K562 (cell line): ENCODE measurements around the gene MAML3. TPM values are rescaled to one million over a fixed set of nuclear protein-coding genes. Genes with fewer than 3 reads are reported as not detected.

ENCODE experiments used
- ATAC-seq: fragments of 200-7000 bp; cut with Tn5 transposase; 3 replicates; pipeline ENCODE4 v1.9.1; 2020; ENCODE audit warnings: moderate library complexity
- BruUV-seq: library from RNA; stranded (reverse); fragments of 400-500 nt; replicated peaks from 2 replicates; lab custom pipeline; 2021; lab: Mats Ljungman, UMichigan
- CTCF ChIA-PET: fragments of 300-600 bp; formaldehyde crosslinking; extraction: SDS; loops from one replicate; lab custom pipeline; 2021; ENCODE audit warnings: low intra/inter-chr PET ratio; lab: Yijun Ruan, JAX
- POLR2A ChIA-PET: fragments of 300-600, 350-650 bp; sonication (Branson Sonifier 250); formaldehyde crosslinking; extraction: SDS; loops from one replicate; lab custom pipeline; 2021; ENCODE audit warnings: antibody characterized with exemption, inconsistent platforms; lab: Yijun Ruan, JAX
- DNase-seq, 4 experiments: peaks; one replicate each; pipeline versions ENCODE4 v3.0.0 to v3.0.0-alpha.2; 2011 to 2018; ENCODE audit warnings: low spot score in 3 of 4, mixed read lengths in 3 of 4; ENCODE audit errors: extremely low read depth in 1 of 4
- FAIRE-seq: peaks from 2 replicates; lab custom pipeline; 2011; peaks lifted over from hg19 to GRCh38; lab: Jason Lieb, UNC
- H2AFZ ChIP-seq: 2 replicates; pipeline ENCODE4 v1.6.0; 2011; ENCODE audit warnings: low read depth, low read length, control low read depth, inconsistent platforms
- H3K27ac ChIP-seq: fragments of 200-600 bp; 3 replicates; pipeline ENCODE4 v1.8.0; 2011; ENCODE audit warnings: low read depth, mild to moderate bottlenecking, control low read depth, inconsistent platforms, low read length, moderate library complexity, mixed read lengths; ENCODE audit errors: extremely low read depth
- H3K27me3 ChIP-seq, 2 experiments: fragments of 300-600 bp in 1 of 2; 2 replicates in 1 of 2; 3 replicates in 1 of 2; pipeline versions ENCODE4 v1.6.0 to v1.8.0; 2011; ENCODE audit warnings: inconsistent platforms in 2 of 2, low read length in 2 of 2, mild to moderate bottlenecking in 1 of 2, mixed read lengths in 1 of 2, moderate library complexity in 1 of 2; ENCODE audit not compliant: control insufficient read depth in 2 of 2, insufficient read depth in 2 of 2
- H3K36me3 ChIP-seq: fragments of 300-600 bp; 3 replicates; pipeline ENCODE4 v1.8.0; 2011; ENCODE audit warnings: mild to moderate bottlenecking, low read length, inconsistent platforms; ENCODE audit not compliant: control insufficient read depth, insufficient read depth
- H3K4me1 ChIP-seq, 2 experiments: fragments of 200-600 bp in 1 of 2; replicated peaks in 1 of 2; 2 replicates in 1 of 2; 3 replicates in 1 of 2; pipeline versions ENCODE4 v1.5.1 to v1.8.0; 2011; ENCODE audit warnings: inconsistent platforms in 2 of 2, low read length in 2 of 2, mild to moderate bottlenecking in 1 of 2, mixed read lengths in 1 of 2, moderate library complexity in 1 of 2; ENCODE audit not compliant: control insufficient read depth in 2 of 2, insufficient read depth in 2 of 2
- H3K4me2 ChIP-seq: 2 replicates; pipeline ENCODE4 v1.6.1; 2011; ENCODE audit warnings: low read length, control low read depth, inconsistent platforms, mixed read lengths; ENCODE audit not compliant: insufficient read depth
- H3K4me3 ChIP-seq: fragments of 200-600 bp; sonication (generic), shearing (Covaris generic); 2 replicates; pipeline ENCODE4 v1.5.1; 2016; ENCODE audit warnings: control low read depth, inconsistent platforms
- H3K79me2 ChIP-seq: fragments of 200-600 bp; 3 replicates; pipeline ENCODE4 v1.8.0; 2011; ENCODE audit warnings: low read length, inconsistent platforms; ENCODE audit not compliant: control insufficient read depth, insufficient read depth
- H3K9ac ChIP-seq, 2 experiments: 2 replicates each; pipeline versions ENCODE4 v1.6.0 to v1.6.1; 2011; ENCODE audit warnings: low read depth in 2 of 2, low read length in 2 of 2, control low read depth in 1 of 2, inconsistent platforms in 1 of 2, mild to moderate bottlenecking in 1 of 2, mixed read lengths in 1 of 2; ENCODE audit not compliant: insufficient read depth in 1 of 2
- H3K9me1 ChIP-seq: one replicate; pipeline ENCODE4 v1.6.0; 2011; ENCODE audit warnings: inconsistent platforms, mild to moderate bottlenecking, low read length, moderate library complexity; ENCODE audit not compliant: control insufficient read depth, insufficient read depth
- H3K9me3 ChIP-seq: replicated peaks from 2 replicates; pipeline ENCODE4 v1.5.1; 2011; ENCODE audit warnings: low read depth, low read length, inconsistent platforms; ENCODE audit not compliant: control insufficient read depth, insufficient read depth
- H4K20me1 ChIP-seq: replicated peaks from 2 replicates; pipeline ENCODE4 v1.6.1; 2011; ENCODE audit warnings: low read length, inconsistent platforms, mixed read lengths; ENCODE audit not compliant: control insufficient read depth, insufficient read depth
- ARID1B ChIP-seq: fragments of 450-650 bp; IDR thresholded peaks from 2 replicates; pipeline ENCODE4 v1.6.1; 2016; ENCODE audit warnings: antibody characterized with exemption, mild to moderate bottlenecking, inconsistent platforms
- BRCA1 ChIP-seq, 2 experiments: fragments of 450-650 bp in 1 of 2; sonication (generic) in 1 of 2; formaldehyde crosslinking in 1 of 2; IDR thresholded peaks; 2 replicates each; pipeline versions ENCODE4 v1.5.0 to v1.6.1; 2017 to 2020; ENCODE audit warnings: mild to moderate bottlenecking in 1 of 2, missing genetic modification reagents in 1 of 2
- FOXA3 ChIP-seq, 2 experiments: fragments of 450-650 bp in 1 of 2; sonication (generic) in 1 of 2; formaldehyde crosslinking; IDR thresholded peaks in 1 of 2; conservative IDR thresholded peaks in 1 of 2; 2 replicates each; pipeline versions ENCODE4 v1.4.0 to v1.8.0; 2020 to 2022; ENCODE audit warnings: mild to moderate bottlenecking in 2 of 2, missing genetic modification reagents in 1 of 2
- HCFC1 ChIP-seq: IDR thresholded peaks from 2 replicates; pipeline ENCODE4 v1.6.1; 2012; ENCODE audit warnings: low read depth, low read length, improper control_type of control experiment
- ILK ChIP-seq: fragments of 450-650 bp; IDR thresholded peaks from 2 replicates; pipeline ENCODE4 v1.6.1; 2016; ENCODE audit warnings: missing genetic modification characterization, low read depth, mild to moderate bottlenecking, missing compliant biosample characterization, moderate library complexity, borderline replicate concordance
- MCM5 ChIP-seq: fragments of 450-650 bp; IDR thresholded peaks from 2 replicates; pipeline ENCODE4 v1.6.1; 2016; ENCODE audit warnings: low read depth
- NFRKB ChIP-seq: fragments of 450-650 bp; IDR thresholded peaks from 2 replicates; pipeline ENCODE4 v1.6.1; 2016; ENCODE audit warnings: low read depth
- NONO ChIP-seq, 2 experiments: fragments of 200-400 bp in 1 of 2; fragments of 450-650 bp in 1 of 2; formaldehyde crosslinking in 1 of 2; IDR thresholded peaks; 2 replicates each; pipeline ENCODE4 v1.6.1; 2017; ENCODE audit warnings: low read depth in 2 of 2, mild to moderate bottlenecking in 2 of 2, moderate library complexity in 2 of 2, low read length in 1 of 2
- RBM17 ChIP-seq: fragments of 200-400 bp; formaldehyde crosslinking; IDR thresholded peaks from 2 replicates; pipeline ENCODE4 v1.6.1; 2017; ENCODE audit warnings: low read depth, mild to moderate bottlenecking, low read length, borderline replicate concordance
- RHOXF2B ChIP-seq: fragments of 250-450 bp; sonication (Bioruptor Pico); conservative IDR thresholded peaks from 2 replicates; pipeline ENCODE4 v1.5.1; 2021
- XRCC5 ChIP-seq: fragments of 200-400 bp; formaldehyde crosslinking; IDR thresholded peaks from 2 replicates; pipeline ENCODE4 v1.6.1; 2017; ENCODE audit warnings: low read depth, mild to moderate bottlenecking, low read length
- ZNF512 ChIP-seq: IDR thresholded peaks from 2 replicates; pipeline ENCODE4 v1.6.1; 2016; ENCODE audit warnings: missing genetic modification characterization, missing compliant biosample characterization
- ZNF707 ChIP-seq: fragments of 250-450 bp; sonication (Bioruptor Pico); conservative IDR thresholded peaks from 2 replicates; pipeline ENCODE4 v1.8.0; 2022; ENCODE audit warnings: inconsistent platforms, mild to moderate bottlenecking, moderate library complexity
- ZNF778 ChIP-seq: fragments of 450-650 bp; formaldehyde crosslinking; IDR thresholded peaks from 2 replicates; pipeline ENCODE4 v1.4.0; 2020; ENCODE audit warnings: mild to moderate bottlenecking, moderate library complexity
- WGBS: fragments of 100-300 bp; shearing (Covaris generic); methylation state at CpG from one replicate; pipeline ENCODE4 v1.1.6; 2016; ENCODE audit warnings: low coverage, mixed read lengths; ENCODE audit not compliant: insufficient coverage; ENCODE audit errors: missing lambda C conversion rate; 5-methylcytosine and 5-hydroxymethylcytosine counted together
- in situ Hi-C: fragments of 300-500 bp; cut with MboI; formaldehyde crosslinking; loops from 4 replicates; pipeline ENCODE4 v1.15.0; 2018; ENCODE audit warnings: inconsistent platforms, mixed read lengths
- intact Hi-C: fragments of 100-400 bp; cut with micrococcal nuclease; formaldehyde crosslinking; loops from 2 replicates; pipeline ENCODE4 v1.14.2; 2022
- polyA plus RNA-seq, 8 experiments: library from polyadenylated mRNA; depleted of rRNA in 4 of 8; stranded (reverse) in 5 of 8; unstranded in 3 of 8; fragments of >200 nt; fragmentation: Nextera tagmentation in 2 of 8; fragmentation: Illumina TruSeq in 1 of 8; extraction: Ambion mirVana in 2 of 8; extraction: Trizol in 1 of 8; gene quantifications; 2 replicates each; pipeline versions ENCODE4 v1.2.1 to v1.2.3, GENCODE V29; 2011 to 2014; ENCODE audit warnings: inconsistent platforms in 1 of 8, missing spikeins in 1 of 8
- total RNA-seq, 7 experiments: library from RNA; depleted of rRNA in 6 of 7; stranded (reverse); fragments of >200 nt in 6 of 7; fragmentation: Illumina TruSeq in 2 of 7; extraction: Trizol in 2 of 7; gene quantifications; 2 replicates each; pipeline versions ENCODE4 v1.2.1 to v1.2.3, GENCODE V29; 2011 to 2021; ENCODE audit warnings: low replicate concordance in 1 of 7

MAML3 gene
- total and polyA plus RNA-seq, 9 of the 15 experiments (the other 6 are each of a cell fraction or from before 2014, with no cell fraction given), result 0.01 to 0.55 (median 0.25) TPM

- no peak overlapping the region for H3K4me2 ChIP-seq
- BruUV-seq, result no TSS peak
- no peak overlapping the region for H3K27ac ChIP-seq
- no peak overlapping the region for H3K9ac ChIP-seq
- peaks cover 16 to 24% of the 10 kb centered on the region in 2 experiments for H3K27me3 ChIP-seq
- H2AFZ ChIP-seq, result no peak overlapping the region
- no peaks in the 10 kb centered on the region for H3K79me2 ChIP-seq
- ChIA-PET CTCF (no interaction called here), POLR2A (no interaction called here)
- intact Hi-C loops, result no loop called here
- DNase-seq (no peak), ATAC-seq (no peak), FAIRE-seq (no peak)
- TF ChIP-seq XRCC5 (no peak), NFRKB (no peak), FOXA3 (CRISPR knock-in tag; conservative IDR thresholded peaks at IDR 0.05 in 1 of 2, IDR thresholded peaks at IDR 0.05 in 1 of 2) (no peak)
- no peak overlapping the region for H3K4me3 ChIP-seq
- no peaks in the 10 kb centered on the region for H3K36me3 ChIP-seq
- no peaks in the 10 kb centered on the region for H4K20me1 ChIP-seq
- H3K9me1 ChIP-seq, result no peaks in the 10 kb centered on the region
- no peaks in the 10 kb centered on the region for H3K9me3 ChIP-seq
- in situ Hi-C loops, result no loop called here
- H3K4me1 ChIP-seq, result no peaks in the 10 kb centered on the region
These were observed 386.4 kb downstream of the MAML3 start for GRCh38 chr4:139767585-139767984.

GRCh38 chr4:139767168-139767567 lies 386.8 kb downstream of the MAML3 start:
- no peak overlapping the region for H3K9ac ChIP-seq
- WGBS, result 10% methylated on average over 6 of the region's 6 CpGs
- ATAC-seq (no peak), FAIRE-seq (no peak), DNase-seq (no peak)
- no peaks in the 10 kb centered on the region for H3K4me1 ChIP-seq
- BruUV-seq, result no TSS peak
- no peaks in the 10 kb centered on the region for H4K20me1 ChIP-seq
- H3K36me3 ChIP-seq, result no peaks in the 10 kb centered on the region
- in situ Hi-C loops, result no loop called here
- intact Hi-C loops, result no loop called here
- ChIA-PET POLR2A (no interaction called here), CTCF (no interaction called here)
- no peaks in the 10 kb centered on the region for H3K9me3 ChIP-seq
- H2AFZ ChIP-seq, result no peak overlapping the region
- H3K9me1 ChIP-seq, result no peaks in the 10 kb centered on the region
- no peaks in the 10 kb centered on the region for H3K79me2 ChIP-seq
- H3K4me2 ChIP-seq, result no peak overlapping the region
- H3K27ac ChIP-seq, result no peak overlapping the region
- no peak overlapping the region for H3K4me3 ChIP-seq
- peaks cover 17 to 26% of the 10 kb centered on the region in 2 experiments for H3K27me3 ChIP-seq
- TF ChIP-seq HCFC1 (no peak), BRCA1 (IDR thresholded peaks at IDR 0.05) (no peak), BRCA1 (CRISPR knock-in tag; IDR thresholded peaks at IDR 0.05) (no peak), FOXA3 (CRISPR knock-in tag; conservative IDR thresholded peaks at IDR 0.05 in 1 of 2, IDR thresholded peaks at IDR 0.05 in 1 of 2) (no peak), ARID1B (no peak), MCM5 (no peak), NONO (IDR thresholded peaks at IDR 0.05; ENCODE audit: low read depth in 2 of 2, low read length in 1 of 2) (no peak), ILK (no peak), RHOXF2B (CRISPR knock-in tag) (no peak), ZNF512 (tag) (no peak), ZNF707 (CRISPR knock-in tag) (no peak), RBM17 (no peak), ZNF778 (CRISPR knock-in tag) (no peak)
